ENCODE measurements around the gene YEATS2. TPM values are rescaled to one million over a fixed set of nuclear protein-coding genes. Genes with fewer than 3 reads are reported as not detected.

Gene YEATS2
- total and polyA plus RNA-seq, 2 of the 4 experiments (the other 2 are of a cell fraction), result 30.1 to 43.0 TPM

GRCh38 chr3:183811638-183812037 lies 114.0 kb downstream of the YEATS2 start:
- no peak for TF ChIP-seq ELK1 (IDR thresholded peaks at IDR 0.05; ENCODE audit: borderline replicate concordance, low read depth, low read length)
- no peak overlapping the region for H2BK15ac ChIP-seq (ENCODE audit: low read depth, low read length)
- H3K14ac ChIP-seq (replicated peaks; ENCODE audit: low read depth, low read length), result no peak overlapping the region
- dilution Hi-C loops (cut with HindIII; ENCODE audit: low sequenced_read_pairs, unreplicated experiment) (no loop called here), intact Hi-C loops (cut with micrococcal nuclease) (no loop called here), in situ Hi-C loops (cut with MboI; ENCODE audit: low sequenced_read_pairs) (no loop called here)
- no peaks in the 10 kb centered on the region for H3K27me3 ChIP-seq (ENCODE audit: control insufficient read depth, insufficient read depth, low read length)
- ChIA-PET POLR2A (ENCODE audit: unreplicated experiment) (no interaction called here), CTCF (no interaction called here)
- no peaks in the 10 kb centered on the region; the same call in 1 of the 2 replicates for H3K9me1 ChIP-seq (ENCODE audit: insufficient read depth, low read length)
- H2BK5ac ChIP-seq (ENCODE audit: low read depth, low read length, poor library complexity, severe bottlenecking), result no peak overlapping the region
- no peak overlapping the region for H2AK5ac ChIP-seq (ENCODE audit: low read depth, low read length)
- DNase-seq (no peak), ATAC-seq (ENCODE audit: low read depth) (no peak)
- no peak overlapping the region for H3K27ac ChIP-seq (ENCODE audit: insufficient read depth, low read length)
- no peak overlapping the region for H4K5ac ChIP-seq (ENCODE audit: low read depth, low read length)
- peaks cover 50% of the 10 kb centered on the region for H3K36me3 ChIP-seq (ENCODE audit: control insufficient read depth, insufficient read depth, low read length)
- BruUV-seq (replicated peaks), result no TSS peak
- H4K8ac ChIP-seq (ENCODE audit: low read depth in 2 of 2, low read length in 2 of 2), result no peak overlapping the region
- H3K4me1 ChIP-seq (ENCODE audit: control insufficient read depth, insufficient read depth, low read length), result peaks cover 2% of the 10 kb centered on the region
- H2AFZ ChIP-seq (replicated peaks; ENCODE audit: low read length, poor library complexity), result no peak overlapping the region
- WGBS, 2 experiments (ENCODE audit: extremely low coverage in 2 of 2, insufficient read length in 1 of 2), result 96% methylated on average over 5 of the region's 11 CpGs; no CpG with 5 or more reads in 1 of the 2 experiments
- H3K9ac ChIP-seq (ENCODE audit: low read depth, low read length), result no peak overlapping the region
- no peak overlapping the region for H4K91ac ChIP-seq (ENCODE audit: insufficient read depth, low read depth, low read length)
- peaks cover 6% of the 10 kb centered on the region; the same call in 1 of the 2 replicates for H4K20me1 ChIP-seq (ENCODE audit: insufficient read depth, low read length)
- peaks cover 0 to 8% of the 10 kb centered on the region in 2 experiments; a peak in 1 of 4 replicates for H3K79me1 ChIP-seq (ENCODE audit: low read depth in 1 of 2, low read length in 2 of 2)
- no peak overlapping the region for H3K18ac ChIP-seq (ENCODE audit: low read depth, low read length)
- no peak overlapping the region for H2BK20ac ChIP-seq (ENCODE audit: low read depth, low read length)
- H3K4ac ChIP-seq (ENCODE audit: low read depth, low read length), result no peak overlapping the region
- H2BK120ac ChIP-seq (ENCODE audit: low read depth, low read length), result no peak overlapping the region
- H3K4me2 ChIP-seq (ENCODE audit: low read depth, low read length), result no peak overlapping the region
- H3K56ac ChIP-seq (ENCODE audit: extremely low read depth, insufficient read depth, low read length), result no peak overlapping the region
- H3K23ac ChIP-seq (ENCODE audit: low read depth, low read length), result no peak overlapping the region
- H3K4me3 ChIP-seq (ENCODE audit: insufficient read depth, low read depth, low read length), result no peak overlapping the region
- no peak overlapping the region for H2AK9ac ChIP-seq (replicated peaks; ENCODE audit: low read depth, low read length, poor library complexity)
- H3K9me3 ChIP-seq (ENCODE audit: control insufficient read depth, insufficient read depth, low read length), result no peaks in the 10 kb centered on the region

Measured in IMR-90 (cell line).